Measurements from ENCODE around the gene UBAC2. TPM values are rescaled to one million over a fixed set of nuclear protein-coding genes. Genes with fewer than 3 reads are reported as not detected.

The UBAC2 gene
- total RNA-seq, 4 donors from 2014 or later: 41.8 to 51.0 (median 45.5) TPM

DNA sequence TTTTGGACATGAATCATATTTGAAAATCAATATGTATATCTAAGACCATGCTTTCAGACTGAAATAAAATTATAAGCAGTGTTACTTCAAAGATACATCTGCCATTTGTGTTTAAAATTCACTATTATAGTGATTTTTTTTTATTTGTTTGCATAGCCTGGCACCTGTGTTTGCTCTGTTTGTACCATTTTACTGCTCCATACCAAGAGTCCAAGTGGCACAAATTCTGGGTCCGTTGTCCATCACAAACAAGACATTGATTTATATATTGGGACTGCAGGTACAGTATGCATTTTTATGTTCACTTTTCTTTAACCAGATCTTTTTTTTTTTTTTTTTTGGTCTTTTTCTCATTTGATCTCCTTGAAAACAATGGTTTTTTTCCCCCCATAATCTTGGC is 113.3 kb downstream of the UBAC2 start:
- no peak for DNase-seq (ENCODE audit: low spot score)
- ATAC-seq (ENCODE audit: low FRiP score): no peak
- TF ChIP-seq, protein P1, sequence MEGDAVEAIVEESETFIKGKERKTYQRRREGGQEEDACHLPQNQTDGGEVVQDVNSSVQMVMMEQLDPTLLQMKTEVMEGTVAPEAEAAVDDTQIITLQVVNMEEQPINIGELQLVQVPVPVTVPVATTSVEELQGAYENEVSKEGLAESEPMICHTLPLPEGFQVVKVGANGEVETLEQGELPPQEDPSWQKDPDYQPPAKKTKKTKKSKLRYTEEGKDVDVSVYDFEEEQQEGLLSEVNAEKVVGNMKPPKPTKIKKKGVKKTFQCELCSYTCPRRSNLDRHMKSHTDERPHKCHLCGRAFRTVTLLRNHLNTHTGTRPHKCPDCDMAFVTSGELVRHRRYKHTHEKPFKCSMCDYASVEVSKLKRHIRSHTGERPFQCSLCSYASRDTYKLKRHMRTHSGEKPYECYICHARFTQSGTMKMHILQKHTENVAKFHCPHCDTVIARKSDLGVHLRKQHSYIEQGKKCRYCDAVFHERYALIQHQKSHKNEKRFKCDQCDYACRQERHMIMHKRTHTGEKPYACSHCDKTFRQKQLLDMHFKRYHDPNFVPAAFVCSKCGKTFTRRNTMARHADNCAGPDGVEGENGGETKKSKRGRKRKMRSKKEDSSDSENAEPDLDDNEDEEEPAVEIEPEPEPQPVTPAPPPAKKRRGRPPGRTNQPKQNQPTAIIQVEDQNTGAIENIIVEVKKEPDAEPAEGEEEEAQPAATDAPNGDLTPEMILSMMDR (IDR thresholded peaks at IDR 0.05): no peak

DNA sequence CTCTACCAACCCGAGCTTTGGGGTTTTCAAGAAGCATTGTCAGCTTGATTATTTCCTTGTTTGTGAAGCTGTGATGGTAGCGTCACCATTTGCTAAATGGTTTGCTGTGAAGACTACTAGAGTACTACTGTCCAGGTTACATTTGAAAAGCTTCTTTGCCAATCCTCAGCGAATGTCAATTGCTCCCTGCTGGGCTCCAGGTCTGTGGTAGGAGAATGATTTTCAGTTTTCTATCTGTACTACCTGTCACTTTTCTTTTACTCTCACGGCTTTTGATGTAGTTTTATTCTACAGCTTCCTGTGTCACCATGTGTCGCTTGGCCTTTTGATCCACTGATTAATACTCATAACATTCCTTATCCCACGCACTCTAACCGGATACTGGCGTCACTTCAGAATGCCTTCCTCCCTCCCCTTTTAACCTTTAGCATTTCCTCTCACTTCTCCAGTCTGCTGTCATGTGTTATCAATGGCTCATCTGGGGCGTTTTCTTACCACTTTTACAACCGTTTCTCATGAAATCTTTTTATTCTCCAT is 114.1 kb downstream of the UBAC2 start:
- no peak for ATAC-seq (ENCODE audit: low FRiP score)
- TF ChIP-seq, protein P1 (IDR thresholded peaks at IDR 0.05): no peak

DNA sequence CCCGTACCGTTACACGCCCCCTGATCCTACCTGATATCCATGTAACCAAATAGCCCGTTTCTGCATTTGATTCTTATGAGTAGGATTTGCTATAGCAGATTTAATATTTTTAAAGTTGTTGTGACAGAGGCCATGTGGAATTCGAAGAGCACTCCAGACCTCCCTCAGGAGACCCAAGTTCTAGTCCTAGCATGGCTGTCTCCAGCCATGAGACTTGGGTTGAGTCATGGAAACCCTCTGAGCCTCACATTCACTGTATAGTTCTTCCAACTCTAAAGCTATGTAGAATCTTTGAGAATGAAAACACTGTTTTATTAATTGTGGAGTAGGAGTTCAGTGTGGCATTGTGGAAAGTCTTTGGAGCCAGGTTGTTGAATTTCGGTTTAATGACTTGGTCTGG is 114.5 kb downstream of the UBAC2 start:
- TF ChIP-seq, protein P1 (IDR thresholded peaks at IDR 0.05): no peak
- no peak for ATAC-seq (ENCODE audit: low FRiP score)
- DNase-seq (ENCODE audit: low spot score): no peak

More for the DNA sequence above, 114.1 kb downstream of the UBAC2 start:
- DNase-seq (ENCODE audit: low spot score): no peak

DNA sequence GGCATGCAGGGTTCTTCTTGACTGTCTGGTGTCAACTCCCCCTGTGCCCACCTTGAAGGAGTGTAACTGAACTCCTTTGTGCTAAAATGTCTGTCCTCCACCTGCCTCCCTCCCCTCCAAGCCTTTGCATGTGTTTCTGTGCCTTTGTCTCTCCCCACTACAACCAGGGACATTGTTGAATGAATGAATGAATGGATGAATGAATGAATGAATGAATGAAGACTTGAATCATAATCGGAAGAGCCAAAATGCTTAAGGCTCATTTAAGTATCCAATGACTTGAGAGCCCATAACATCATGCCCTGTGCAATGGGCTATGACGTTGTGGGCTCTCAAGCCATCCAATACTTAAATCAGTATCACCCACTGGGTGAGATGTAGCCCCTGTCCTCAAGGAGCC is 115.6 kb downstream of the UBAC2 start:
- ATAC-seq (ENCODE audit: low FRiP score) (no peak), DNase-seq (ENCODE audit: low spot score) (no peak)
- TF ChIP-seq, protein P1 (IDR thresholded peaks at IDR 0.05): no peak

DNA sequence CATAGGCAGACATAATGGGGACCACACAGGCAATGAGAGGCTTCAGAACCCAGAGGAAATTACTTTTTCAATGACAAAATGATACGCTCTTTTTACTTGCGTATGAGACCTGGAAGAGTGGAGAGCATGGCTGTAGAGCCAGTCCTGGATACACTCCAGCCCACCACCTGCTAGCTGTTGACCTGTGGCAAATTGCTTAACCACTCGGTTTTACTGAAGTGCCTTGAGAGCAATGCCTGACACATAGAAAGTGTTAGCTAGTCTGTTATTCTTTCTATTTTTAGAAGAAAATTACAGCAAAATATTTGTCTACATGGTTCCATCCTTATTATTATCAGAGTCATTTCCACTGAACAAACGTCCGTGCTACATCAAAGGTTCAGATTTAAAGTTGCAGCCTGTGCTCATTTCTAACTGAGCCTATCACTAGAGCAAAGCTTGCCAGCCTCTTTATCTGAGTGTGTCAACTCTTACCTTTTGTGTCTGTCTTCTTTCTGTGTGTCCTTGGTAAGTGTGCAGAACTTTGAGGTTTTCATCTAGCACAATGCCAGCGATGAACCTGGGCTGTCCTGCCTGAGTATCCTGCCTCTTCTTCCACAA is 116.1 kb downstream of the UBAC2 start:
- TF ChIP-seq, protein P1 (IDR thresholded peaks at IDR 0.05): no peak
- no peak for ATAC-seq (ENCODE audit: low FRiP score)
- DNase-seq (ENCODE audit: low spot score): no peak

DNA sequence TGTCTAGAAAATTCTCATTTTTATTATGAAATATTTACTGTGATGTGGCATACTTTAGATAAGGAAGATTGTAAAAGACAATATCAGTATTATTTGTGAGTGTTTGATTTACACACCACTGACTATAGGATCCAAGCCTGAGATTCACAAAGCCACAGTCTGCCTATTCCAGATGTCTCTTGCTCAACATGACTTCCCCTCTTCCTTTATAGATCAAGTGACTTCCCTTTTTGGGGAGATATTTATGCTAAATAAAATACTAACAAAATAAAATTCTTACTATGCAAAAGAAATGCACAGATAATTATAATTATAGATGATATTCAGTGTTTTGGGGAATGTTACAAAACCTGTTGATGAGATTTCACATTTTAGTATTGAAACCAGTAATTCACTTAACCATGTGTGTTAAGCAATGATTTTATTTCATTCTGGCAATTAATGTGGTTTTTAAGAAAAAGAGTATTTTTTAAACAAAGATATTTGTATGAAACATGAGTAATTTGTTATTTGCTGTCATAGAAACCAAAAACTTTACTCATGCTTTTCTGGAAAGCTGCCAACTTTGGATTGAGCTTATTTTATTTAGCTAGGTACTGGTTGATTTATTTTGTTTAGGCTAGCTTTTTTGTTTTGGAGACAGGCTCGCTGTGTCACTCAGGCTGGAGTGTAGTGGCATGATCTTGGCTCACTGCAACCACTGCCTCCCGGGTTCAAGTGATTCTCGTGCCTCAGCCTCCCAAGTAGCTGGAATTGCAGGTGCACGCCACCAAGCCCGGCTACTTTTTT is 120.2 kb downstream of the UBAC2 start:
- DNase-seq (ENCODE audit: low spot score) (no peak), ATAC-seq (ENCODE audit: low FRiP score) (peak; percentile 37)
- TF ChIP-seq, protein P1 (IDR thresholded peaks at IDR 0.05): no peak

Measured in omental fat pad (tissue), 4 donors.